IMR-90 (cell line): ENCODE results near the gene COX7A2L. TPM values are rescaled to one million over a fixed set of nuclear protein-coding genes. Genes with fewer than 3 reads are reported as not detected.

Experiments
- ATAC-seq: fragments of 200-7000 bp; cut with Tn5 transposase; 2 replicates; pipeline ENCODE4 v1.9.1; 2020; ENCODE audit warnings: low read depth, mild to moderate bottlenecking, moderate library complexity
- BruUV-seq: library from RNA; stranded (reverse); fragments of 400-500 nt; replicated peaks from 2 replicates; lab custom pipeline; 2021; lab: Mats Ljungman, UMichigan
- CTCF ChIA-PET: fragments of 300-600 bp; formaldehyde crosslinking; extraction: SDS; loops from one replicate; lab custom pipeline; 2021; ENCODE audit warnings: antibody characterized with exemption; lab: Yijun Ruan, JAX
- POLR2A ChIA-PET: fragments of 300-600 bp; sonication (Branson Sonifier 250); formaldehyde crosslinking; loops from one replicate; lab custom pipeline; 2022; ENCODE audit warnings: antibody characterized with exemption; ENCODE audit not compliant: unreplicated experiment; lab: Charles Lee
- DNase-seq: peaks from one replicate; pipeline ENCODE4 v3.0.0; 2013
- H2AFZ ChIP-seq: replicated peaks from 2 replicates; pipeline ENCODE3; 2013; ENCODE audit warnings: low read length, mild to moderate bottlenecking; ENCODE audit not compliant: poor library complexity
- H2AK5ac ChIP-seq: 2 replicates; pipeline ENCODE4 v1.6.1; 2013; ENCODE audit warnings: low read depth, low read length, inconsistent platforms
- H2AK9ac ChIP-seq: replicated peaks from 2 replicates; pipeline ENCODE3; 2013; ENCODE audit warnings: mild to moderate bottlenecking, low read depth, low read length, moderate library complexity; ENCODE audit not compliant: poor library complexity
- H2BK120ac ChIP-seq: 2 replicates; pipeline ENCODE4 v1.6.1; 2013; ENCODE audit warnings: low read depth, low read length, inconsistent platforms
- H2BK15ac ChIP-seq: 3 replicates; pipeline ENCODE4 v1.6.1; 2013; ENCODE audit warnings: low read depth, low read length, inconsistent platforms
- H2BK20ac ChIP-seq: 2 replicates; pipeline ENCODE4 v1.6.1; 2013; ENCODE audit warnings: low read depth, mild to moderate bottlenecking, inconsistent platforms, low read length, moderate library complexity
- H2BK5ac ChIP-seq: 2 replicates; pipeline ENCODE4 v1.6.1; 2013; ENCODE audit warnings: mild to moderate bottlenecking, low read depth, low read length, inconsistent platforms; ENCODE audit not compliant: poor library complexity, severe bottlenecking
- H3K14ac ChIP-seq: replicated peaks from 2 replicates; pipeline ENCODE4 v1.6.1; 2013; ENCODE audit warnings: low read depth, low read length, inconsistent platforms
- H3K18ac ChIP-seq: 2 replicates; pipeline ENCODE4 v1.6.1; 2013; ENCODE audit warnings: low read depth, low read length, control low read depth
- H3K23ac ChIP-seq: 2 replicates; pipeline ENCODE4 v1.6.1; 2013; ENCODE audit warnings: low read depth, low read length, inconsistent platforms
- H3K27ac ChIP-seq: 2 replicates; pipeline ENCODE4 v1.5.1; 2013; ENCODE audit warnings: mild to moderate bottlenecking, control low read depth, low read length; ENCODE audit not compliant: insufficient read depth
- H3K27me3 ChIP-seq: 2 replicates; pipeline ENCODE4 v1.6.1; 2013; ENCODE audit warnings: low read length; ENCODE audit not compliant: control insufficient read depth, insufficient read depth
- H3K36me3 ChIP-seq: 2 replicates; pipeline ENCODE4 v1.6.1; 2013; ENCODE audit warnings: low read length, mixed read lengths; ENCODE audit not compliant: control insufficient read depth, insufficient read depth
- H3K4ac ChIP-seq: 2 replicates; pipeline ENCODE4 v1.6.1; 2013; ENCODE audit warnings: low read depth, low read length, inconsistent platforms
- H3K4me1 ChIP-seq: 2 replicates; pipeline ENCODE4 v1.6.1; 2013; ENCODE audit warnings: low read length, mixed read lengths; ENCODE audit not compliant: control insufficient read depth, insufficient read depth
- H3K4me2 ChIP-seq: 2 replicates; pipeline ENCODE4 v1.6.1; 2013; ENCODE audit warnings: low read depth, mild to moderate bottlenecking, control low read depth, low read length, moderate library complexity
- H3K4me3 ChIP-seq: 2 replicates; pipeline ENCODE4 v1.5.1; 2013; ENCODE audit warnings: low read depth, mild to moderate bottlenecking, control low read depth, low read length, moderate library complexity; ENCODE audit not compliant: insufficient read depth
- H3K56ac ChIP-seq: 2 replicates; pipeline ENCODE4 v1.6.1; 2013; ENCODE audit warnings: low read length, inconsistent platforms; ENCODE audit not compliant: insufficient read depth; ENCODE audit errors: extremely low read depth
- H3K79me1 ChIP-seq, 2 experiments: 2 replicates each; pipeline ENCODE4 v1.6.1; 2013; ENCODE audit warnings: low read length in 2 of 2, inconsistent platforms in 1 of 2, low read depth in 1 of 2
- H3K9ac ChIP-seq: 2 replicates; pipeline ENCODE4 v1.6.1; 2013; ENCODE audit warnings: low read depth, low read length, control low read depth
- H3K9me1 ChIP-seq: 2 replicates; pipeline ENCODE4 v1.6.1; 2013; ENCODE audit warnings: low read length, inconsistent platforms; ENCODE audit not compliant: insufficient read depth
- H3K9me3 ChIP-seq: 2 replicates; pipeline ENCODE4 v1.6.1; 2013; ENCODE audit warnings: low read length; ENCODE audit not compliant: control insufficient read depth, insufficient read depth
- H4K20me1 ChIP-seq: 2 replicates; pipeline ENCODE4 v1.6.1; 2013; ENCODE audit warnings: low read length, inconsistent platforms; ENCODE audit not compliant: insufficient read depth
- H4K5ac ChIP-seq: 2 replicates; pipeline ENCODE4 v1.6.1; 2013; ENCODE audit warnings: mild to moderate bottlenecking, low read depth, low read length, control low read depth
- H4K8ac ChIP-seq, 2 experiments: 2 replicates each; pipeline ENCODE4 v1.6.1; 2013; ENCODE audit warnings: low read depth in 2 of 2, low read length in 2 of 2, control low read depth in 1 of 2, inconsistent platforms in 1 of 2
- H4K91ac ChIP-seq: 2 replicates; pipeline ENCODE4 v1.6.1; 2013; ENCODE audit warnings: low read depth, low read length, inconsistent platforms; ENCODE audit not compliant: insufficient read depth
- BHLHE40 ChIP-seq: fragments of 150-350 bp; IDR thresholded peaks from 2 replicates; pipeline ENCODE4 v1.6.1; 2016; ENCODE audit warnings: mild to moderate bottlenecking, low read depth, low read length
- CEBPB ChIP-seq: IDR thresholded peaks from 2 replicates; pipeline ENCODE4 v1.6.1; 2012; ENCODE audit warnings: low read depth, low read length, improper control_type of control experiment
- CTCF ChIP-seq: conservative IDR thresholded peaks from 2 replicates; pipeline ENCODE4 v1.5.1; 2012; ENCODE audit warnings: mild to moderate bottlenecking, low read depth, low read length, improper control_type of control experiment
- ELK1 ChIP-seq: fragments of 150-350 bp; IDR thresholded peaks from 2 replicates; pipeline ENCODE4 v1.6.1; 2016; ENCODE audit warnings: low read depth, mild to moderate bottlenecking, low read length, moderate library complexity, borderline replicate concordance
- MAFK ChIP-seq: IDR thresholded peaks from 2 replicates; pipeline ENCODE4 v1.6.1; 2012; ENCODE audit warnings: low read depth, low read length, improper control_type of control experiment
- MAZ ChIP-seq: IDR thresholded peaks from 2 replicates; pipeline ENCODE4 v1.6.1; 2012; ENCODE audit warnings: low read depth, mild to moderate bottlenecking, low read length, improper control_type of control experiment, moderate library complexity, borderline replicate concordance
- MXI1 ChIP-seq: IDR thresholded peaks from 2 replicates; pipeline ENCODE4 v1.6.1; 2012; ENCODE audit warnings: low read depth, mild to moderate bottlenecking, low read length, moderate library complexity, borderline replicate concordance
- NFE2L2 ChIP-seq: fragments of 150-350 bp; IDR thresholded peaks from 2 replicates; pipeline ENCODE4 v1.6.1; 2016; ENCODE audit warnings: low read depth, mild to moderate bottlenecking, low read length
- POLR2A ChIP-seq: IDR thresholded peaks from 2 replicates; pipeline ENCODE4 v1.6.1; 2012; ENCODE audit warnings: mild to moderate bottlenecking, low read depth, low read length
- SMC3 ChIP-seq: fragments of 150-350 bp; IDR thresholded peaks from 2 replicates; pipeline ENCODE4 v1.6.1; 2016; ENCODE audit warnings: low read depth, mild to moderate bottlenecking, antibody characterized with exemption, low read length, moderate library complexity
- WGBS, 2 experiments: methylation state at CpG; one replicate each; pipeline versions ENCODE4 v1.1.5 to v1.1.7; 2013; ENCODE audit warnings: missing lambda C conversion rate in 2 of 2; ENCODE audit not compliant: insufficient read length in 1 of 2; ENCODE audit errors: extremely low coverage in 2 of 2; 5-methylcytosine and 5-hydroxymethylcytosine counted together
- dilution Hi-C: fragments of 300-500 bp; cut with HindIII; formaldehyde crosslinking; loops from one replicate; pipeline ENCODE4 v1.14.3; 2018; ENCODE audit warnings: low sequenced_read_pairs; ENCODE audit not compliant: unreplicated experiment
- in situ Hi-C: fragments of 300-500 bp; cut with MboI; formaldehyde crosslinking; loops from 3 replicates; pipeline ENCODE4 v1.14.3; 2019; ENCODE audit warnings: low sequenced_read_pairs, inconsistent platforms, mixed read lengths
- intact Hi-C: fragments of 100-400 bp; cut with micrococcal nuclease; formaldehyde crosslinking; loops from 2 replicates; pipeline ENCODE4 v1.10.0; 2022
- polyA plus RNA-seq, 3 experiments: library from polyadenylated mRNA; depleted of rRNA; stranded (reverse); fragments of >200 nt; gene quantifications; 2 replicates each; pipeline ENCODE4 v1.2.3, GENCODE V29; 2012; ENCODE audit warnings: low replicate concordance in 1 of 3
- total RNA-seq: library from RNA; depleted of rRNA; stranded (reverse); fragments of >200 nt; gene quantifications from 2 replicates; pipeline ENCODE4 v1.2.3, GENCODE V29; 2012

COX7A2L gene
- total and polyA plus RNA-seq, 2 of the 4 experiments (the other 2 are of a cell fraction): 123 to 132 TPM

- no peak overlapping the region for H2BK20ac ChIP-seq
- ATAC-seq (no peak), DNase-seq (no peak)
- dilution Hi-C loops: no loop called here
- ChIA-PET CTCF (no interaction called here), POLR2A (no interaction called here)
- H3K9me3 ChIP-seq: no peaks in the 10 kb centered on the region
- no peak overlapping the region for H3K18ac ChIP-seq
- peaks cover 24% of the 10 kb centered on the region for H3K9me1 ChIP-seq
- no peak for TF ChIP-seq POLR2A
- no peak for TF ChIP-seq BHLHE40
- no peak for TF ChIP-seq NFE2L2
- no peak for TF ChIP-seq ELK1
- no peak for TF ChIP-seq MXI1
- TF ChIP-seq MAZ: no peak
- TF ChIP-seq MAFK: no peak
- no peak for TF ChIP-seq CEBPB
- TF ChIP-seq SMC3: no peak
- no peak for TF ChIP-seq CTCF
- intact Hi-C loops: no loop called here
- no peak overlapping the region for H3K4ac ChIP-seq
- H4K20me1 ChIP-seq: peaks cover 6% of the 10 kb centered on the region
- no peak overlapping the region for H2AK9ac ChIP-seq
- no peak overlapping the region for H2BK15ac ChIP-seq
- BruUV-seq: no TSS peak
- no peak overlapping the region for H3K56ac ChIP-seq
- H2BK5ac ChIP-seq: no peak overlapping the region
- H3K36me3 ChIP-seq: peaks cover 41% of the 10 kb centered on the region
- H4K91ac ChIP-seq: no peak overlapping the region
- no peak overlapping the region for H3K14ac ChIP-seq
- H4K5ac ChIP-seq: no peak overlapping the region
- no peak overlapping the region for H2AK5ac ChIP-seq
- no peaks in the 10 kb centered on the region for H3K27me3 ChIP-seq
- no peak overlapping the region for H2AFZ ChIP-seq
- H3K4me1 ChIP-seq: peaks cover 15% of the 10 kb centered on the region
- H3K27ac ChIP-seq: no peak overlapping the region
- H3K9ac ChIP-seq: no peak overlapping the region
- 91% methylated on average over 3 of the region's 13 CpGs; no CpG with 5 or more reads in 1 of the 2 experiments for WGBS, 2 experiments
- no peak overlapping the region for H3K23ac ChIP-seq
- no peak overlapping the region for H3K4me2 ChIP-seq
- in situ Hi-C loops: no loop called here
- no peak overlapping the region for H3K4me3 ChIP-seq
- no peak overlapping the region for H2BK120ac ChIP-seq
- peaks cover 33 to 74% of the 10 kb centered on the region in 2 experiments for H3K79me1 ChIP-seq
- no peak overlapping the region for H4K8ac ChIP-seq
These were observed 22.3 kb downstream of the COX7A2L start for GRCh38 chr2:42338567-42339190.
